Mesothelial cell of epicardium (in vitro differentiated cells): ENCODE data around the gene LGR4. TPM values are rescaled to one million over a fixed set of nuclear protein-coding genes. Genes with fewer than 3 reads are reported as not detected.

ENCODE experiments used
- DNase-seq, 2 experiments: peaks; one replicate each; pipeline ENCODE4 v3.0.0; 2021; ENCODE audit warnings: low spot score in 2 of 2; ENCODE audit not compliant: unreplicated experiment in 2 of 2
- H3K27ac Mint-ChIP-seq: 2 replicates; pipeline ENCODE4 v1.8.0; 2021; ENCODE audit warnings: mixed read lengths
- H3K27me3 Mint-ChIP-seq: 2 replicates; pipeline ENCODE4 v1.8.0; 2021; ENCODE audit warnings: low read depth, mixed read lengths
- H3K36me3 Mint-ChIP-seq: 2 replicates; pipeline ENCODE4 v1.8.0; 2021; ENCODE audit warnings: mixed read lengths
- H3K4me1 Mint-ChIP-seq: 2 replicates; pipeline ENCODE4 v1.8.0; 2021; ENCODE audit warnings: mixed read lengths
- H3K4me3 Mint-ChIP-seq: 2 replicates; pipeline ENCODE4 v1.8.0; 2021; ENCODE audit warnings: mild to moderate bottlenecking, moderate library complexity, mixed read lengths
- H3K9me3 Mint-ChIP-seq: 2 replicates; pipeline ENCODE4 v1.8.0; 2021; ENCODE audit warnings: mixed read lengths
- total RNA-seq: library from RNA; stranded (reverse); gene quantifications from 3 replicates; pipeline ENCODE4 v1.2.1, GENCODE V29; 2021
- TF ChIP-seq, protein P1 (sequence below): fragments of 200-600 bp; sonication (generic); IDR thresholded peaks from one replicate; pipeline ENCODE4 v1.5.0; 2021; ENCODE audit warnings: antibody characterized with exemption; ENCODE audit not compliant: unreplicated experiment

The LGR4 gene
- total RNA-seq, 1 donor from 2014 or later, result 28.2 TPM

DNA sequence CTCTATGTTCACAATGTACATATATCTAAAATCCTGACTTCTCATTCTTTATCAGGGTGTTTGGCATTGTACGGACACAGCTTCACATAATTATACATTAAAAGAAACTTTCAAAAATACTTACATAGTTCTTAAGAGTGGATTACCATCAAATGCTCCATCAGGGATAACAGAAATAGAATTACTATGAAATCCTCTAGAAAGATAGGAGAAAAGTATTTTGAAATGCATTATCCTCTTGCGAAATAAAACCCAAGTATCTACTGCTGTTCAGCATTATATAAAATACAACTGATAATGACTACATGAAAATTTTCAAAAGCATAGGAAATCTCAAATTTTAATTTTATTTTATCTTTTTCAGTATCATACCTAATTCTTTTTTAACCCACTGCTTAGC is 91.8 kb downstream of the LGR4 start:
- Mint-ChIP-seq H3K9me3 (no peaks in the 10 kb centered on the region), H3K27me3 (no peaks in the 10 kb centered on the region), H3K4me1 (peaks cover 25% of the 10 kb centered on the region), H3K4me3 (no peak overlapping the region), H3K36me3 (peaks cover 26% of the 10 kb centered on the region), H3K27ac (no peak overlapping the region)
- no peak for DNase-seq
- TF ChIP-seq, protein P1, sequence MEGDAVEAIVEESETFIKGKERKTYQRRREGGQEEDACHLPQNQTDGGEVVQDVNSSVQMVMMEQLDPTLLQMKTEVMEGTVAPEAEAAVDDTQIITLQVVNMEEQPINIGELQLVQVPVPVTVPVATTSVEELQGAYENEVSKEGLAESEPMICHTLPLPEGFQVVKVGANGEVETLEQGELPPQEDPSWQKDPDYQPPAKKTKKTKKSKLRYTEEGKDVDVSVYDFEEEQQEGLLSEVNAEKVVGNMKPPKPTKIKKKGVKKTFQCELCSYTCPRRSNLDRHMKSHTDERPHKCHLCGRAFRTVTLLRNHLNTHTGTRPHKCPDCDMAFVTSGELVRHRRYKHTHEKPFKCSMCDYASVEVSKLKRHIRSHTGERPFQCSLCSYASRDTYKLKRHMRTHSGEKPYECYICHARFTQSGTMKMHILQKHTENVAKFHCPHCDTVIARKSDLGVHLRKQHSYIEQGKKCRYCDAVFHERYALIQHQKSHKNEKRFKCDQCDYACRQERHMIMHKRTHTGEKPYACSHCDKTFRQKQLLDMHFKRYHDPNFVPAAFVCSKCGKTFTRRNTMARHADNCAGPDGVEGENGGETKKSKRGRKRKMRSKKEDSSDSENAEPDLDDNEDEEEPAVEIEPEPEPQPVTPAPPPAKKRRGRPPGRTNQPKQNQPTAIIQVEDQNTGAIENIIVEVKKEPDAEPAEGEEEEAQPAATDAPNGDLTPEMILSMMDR, result no peak

DNA sequence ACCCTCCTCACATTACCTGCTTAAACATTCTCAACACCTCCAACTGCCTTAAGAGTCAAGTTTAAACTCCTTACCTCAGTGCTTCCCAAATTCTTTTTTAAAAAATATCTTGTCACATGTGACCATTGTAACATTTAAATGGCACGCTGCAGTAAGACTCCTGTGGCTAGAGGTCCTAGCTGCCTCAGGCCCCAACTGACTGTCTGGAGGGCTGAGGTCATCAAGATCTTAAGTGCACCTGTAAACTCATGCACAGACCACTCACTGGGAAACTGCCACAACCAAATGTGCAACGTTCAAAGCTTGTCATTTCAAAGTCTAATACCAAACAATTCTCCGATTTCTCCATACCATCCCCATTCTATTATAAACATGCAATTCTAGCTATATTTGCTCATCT is 93.1 kb downstream of the LGR4 start:
- Mint-ChIP-seq H3K4me3 (no peak overlapping the region), H3K9me3 (no peaks in the 10 kb centered on the region), H3K27me3 (no peaks in the 10 kb centered on the region), H3K36me3 (peaks cover 24% of the 10 kb centered on the region), H3K4me1 (peaks cover 16% of the 10 kb centered on the region), H3K27ac (no peak overlapping the region)
- TF ChIP-seq, protein P1, result no peak
- no peak for DNase-seq

DNA sequence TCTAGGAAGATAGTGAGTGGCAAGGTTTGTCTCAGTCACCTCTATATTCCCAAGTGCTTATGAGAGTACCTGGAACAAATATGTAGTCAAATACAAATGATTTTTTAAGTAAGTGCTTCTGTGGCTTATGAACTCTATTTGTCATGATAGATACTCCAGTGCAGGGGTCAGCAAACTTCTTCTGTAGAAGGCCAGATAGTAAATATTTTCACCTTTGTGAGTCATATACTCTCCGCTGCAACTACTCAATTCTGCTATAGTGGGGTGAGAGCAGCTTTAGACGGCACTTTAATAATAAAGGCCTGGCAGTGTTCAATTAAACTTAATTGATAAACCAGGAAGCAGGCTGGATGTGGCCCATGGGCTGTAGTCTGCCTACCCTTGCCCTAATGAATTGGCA is 97.2 kb downstream of the LGR4 start:
- Mint-ChIP-seq H3K4me3 (no peak overlapping the region), H3K36me3 (peaks cover 14% of the 10 kb centered on the region), H3K4me1 (peaks cover 27% of the 10 kb centered on the region), H3K27ac (no peak overlapping the region), H3K27me3 (no peaks in the 10 kb centered on the region), H3K9me3 (no peaks in the 10 kb centered on the region)
- TF ChIP-seq, protein P1, result no peak
- no peak for DNase-seq

DNA sequence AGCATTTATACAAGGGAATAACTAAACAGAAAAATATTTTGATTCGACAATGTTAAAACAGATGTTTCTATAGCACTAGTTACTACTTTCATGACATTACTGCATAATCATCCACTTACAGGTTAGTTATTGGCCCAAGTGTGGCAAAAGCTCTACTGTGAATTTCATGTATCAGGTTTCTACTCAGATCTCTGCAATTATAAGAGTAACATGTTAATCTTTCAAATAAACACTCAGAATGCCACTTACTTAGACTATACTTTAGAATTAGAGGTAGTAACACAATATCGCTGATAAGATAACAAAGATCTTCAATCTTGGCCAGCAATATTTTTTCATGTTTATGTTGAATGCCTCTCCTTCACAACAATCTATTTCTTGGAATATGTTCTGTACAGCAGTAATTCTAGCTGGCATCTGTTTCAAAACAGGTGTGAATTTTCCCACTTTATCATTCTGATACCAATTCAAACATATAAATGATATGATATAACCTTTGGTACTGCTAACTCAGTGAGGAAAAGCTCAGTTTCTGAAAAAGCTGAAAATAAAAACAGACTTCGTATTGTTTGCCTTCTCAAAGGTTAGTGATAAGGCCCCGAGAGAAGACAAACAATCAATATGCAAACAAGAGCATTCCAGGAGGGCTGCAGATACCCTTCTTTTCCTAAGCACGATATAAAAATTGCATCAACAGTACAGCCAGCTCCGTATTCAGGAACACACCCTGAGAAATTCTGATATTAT is 98.6 kb downstream of the LGR4 start:
- Mint-ChIP-seq H3K27ac (no peak overlapping the region), H3K4me1 (peaks cover 23% of the 10 kb centered on the region), H3K36me3 (peaks cover 9% of the 10 kb centered on the region), H3K27me3 (no peaks in the 10 kb centered on the region), H3K4me3 (no peak overlapping the region), H3K9me3 (no peaks in the 10 kb centered on the region)
- TF ChIP-seq, protein P1, result no peak
- DNase-seq, result no peak

DNA sequence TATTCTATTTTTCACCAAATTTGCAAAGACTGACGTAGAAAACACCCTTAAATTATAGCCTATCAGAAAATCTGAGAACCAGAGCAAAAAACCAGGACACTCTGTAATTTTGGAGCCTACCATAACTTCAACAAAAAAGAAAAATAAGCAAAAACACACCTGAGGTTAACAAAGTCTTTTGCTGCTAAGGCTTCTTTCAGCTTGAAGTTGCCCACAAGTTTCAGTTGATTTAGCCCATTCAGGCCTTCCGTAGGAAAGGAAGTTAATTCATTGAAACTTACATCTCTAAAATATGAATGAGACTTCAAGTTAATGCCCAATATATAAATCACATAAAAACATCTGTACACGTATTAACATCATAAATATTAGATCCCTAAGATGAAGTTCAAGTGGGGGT is 99.2 kb downstream of the LGR4 start:
- DNase-seq, result no peak
- Mint-ChIP-seq H3K9me3 (no peaks in the 10 kb centered on the region), H3K4me1 (peaks cover 17% of the 10 kb centered on the region)

More for the DNA sequence above, 99.2 kb downstream of the LGR4 start:
- TF ChIP-seq, protein P1, result no peak
- H3K27ac Mint-ChIP-seq, result no peak overlapping the region
- H3K36me3 Mint-ChIP-seq, result peaks cover 9% of the 10 kb centered on the region
- no peaks in the 10 kb centered on the region for H3K27me3 Mint-ChIP-seq
- no peak overlapping the region for H3K4me3 Mint-ChIP-seq
